GM23338 (cell line): ENCODE measurements around the gene TRAM2. TPM values are rescaled to one million over a fixed set of nuclear protein-coding genes. Genes with fewer than 3 reads are reported as not detected.

Source experiments
- ATAC-seq: fragments of 200-7000 bp; cut with Tn5 transposase; 3 replicates; pipeline ENCODE4 v1.9.1; 2020
- DNase-seq: peaks from one replicate; pipeline ENCODE4 v3.0.0-alpha.2; 2015; ENCODE audit warnings: low spot score
- H2AFZ ChIP-seq: fragments of 200-600 bp; sonication (generic); 2 replicates; pipeline ENCODE4 v1.8.0; 2016; ENCODE audit warnings: antibody characterized with exemption, mild to moderate bottlenecking, moderate library complexity
- H3F3A ChIP-seq: fragments of 200-600 bp; sonication (generic); replicated peaks from 2 replicates; pipeline ENCODE4 v1.8.0; 2017; ENCODE audit warnings: antibody characterized with exemption, mixed run types, low read depth
- H3K27ac ChIP-seq: fragments of 200-600 bp; sonication (generic); 2 replicates; pipeline ENCODE4 v1.6.1; 2016; ENCODE audit warnings: low read depth
- H3K27me3 ChIP-seq: fragments of 200-600 bp; sonication (generic); 2 replicates; pipeline ENCODE4 v1.8.0; 2016; ENCODE audit warnings: mild to moderate bottlenecking, mixed run types, moderate library complexity; ENCODE audit not compliant: insufficient read depth
- H3K36me3 ChIP-seq: fragments of 200-600 bp; sonication (generic); 2 replicates; pipeline ENCODE4 v1.8.0; 2016; ENCODE audit warnings: mild to moderate bottlenecking; ENCODE audit not compliant: insufficient read depth
- H3K4me1 ChIP-seq: fragments of 200-600 bp; sonication (generic); 2 replicates; pipeline ENCODE4 v1.8.0; 2016; ENCODE audit warnings: mild to moderate bottlenecking, moderate library complexity; ENCODE audit not compliant: insufficient read depth
- H3K4me2 ChIP-seq: fragments of 200-600 bp; sonication (generic); 2 replicates; pipeline ENCODE4 v1.7.1; 2017; ENCODE audit warnings: mixed run types
- H3K4me3 ChIP-seq: fragments of 200-600 bp; sonication (generic); 2 replicates; pipeline ENCODE4 v1.6.1; 2016; ENCODE audit warnings: mixed run types
- H3K79me2 ChIP-seq: fragments of 200-600 bp; sonication (generic); replicated peaks from 2 replicates; pipeline ENCODE4 v1.8.0; 2017; ENCODE audit warnings: mild to moderate bottlenecking; ENCODE audit not compliant: insufficient read depth
- H3K9me2 ChIP-seq: fragments of 200-600 bp; sonication (generic); 2 replicates; pipeline ENCODE4 v1.8.0; 2017; ENCODE audit not compliant: insufficient read depth
- H4K20me1 ChIP-seq: fragments of 200-600 bp; sonication (generic); replicated peaks from 2 replicates; pipeline ENCODE4 v1.8.0; 2017; ENCODE audit warnings: mild to moderate bottlenecking; ENCODE audit not compliant: insufficient read depth
- H3K27ac Mint-ChIP-seq: 2 replicates; pipeline ENCODE4 v1.8.0; 2020; ENCODE audit warnings: inconsistent platforms, mild to moderate bottlenecking, moderate library complexity, mixed read lengths
- H3K27me3 Mint-ChIP-seq: 3 replicates; pipeline ENCODE4 v1.8.0; 2022; ENCODE audit warnings: low read depth, mild to moderate bottlenecking, moderate library complexity, mixed read lengths, inconsistent platforms; ENCODE audit not compliant: insufficient read depth, poor library complexity
- H3K36me3 Mint-ChIP-seq: 3 replicates; pipeline ENCODE4 v1.8.0; 2021; ENCODE audit warnings: low read depth, mild to moderate bottlenecking, inconsistent platforms, moderate library complexity, mixed read lengths
- H3K4me1 Mint-ChIP-seq: 3 replicates; pipeline ENCODE4 v1.8.0; 2020; ENCODE audit warnings: mild to moderate bottlenecking, inconsistent platforms, mixed read lengths
- H3K4me3 Mint-ChIP-seq: 3 replicates; pipeline ENCODE4 v1.8.0; 2021; ENCODE audit warnings: moderate library complexity, mild to moderate bottlenecking, inconsistent platforms, mixed read lengths
- H3K9me3 Mint-ChIP-seq: 3 replicates; pipeline ENCODE4 v1.8.0; 2020; ENCODE audit warnings: moderate library complexity, mild to moderate bottlenecking, inconsistent platforms, mixed read lengths
- CREB1 ChIP-seq: fragments of 250-450 bp; sonication (Bioruptor Pico); IDR thresholded peaks from 2 replicates; pipeline ENCODE4 v1.5.0; 2020; ENCODE audit warnings: low read depth, mild to moderate bottlenecking, moderate library complexity
- CTCF ChIP-seq, 2 experiments: fragments of 200-600 bp in 1 of 2; sonication (generic) in 1 of 2; conservative IDR thresholded peaks; 2 replicates each; pipeline versions ENCODE4 v1.5.1 to v1.6.1; 2016 to 2017; ENCODE audit warnings: antibody characterized with exemption in 2 of 2, low read depth in 2 of 2, mild to moderate bottlenecking in 2 of 2, moderate library complexity in 1 of 2
- ETS1 ChIP-seq: IDR thresholded peaks from 2 replicates; pipeline ENCODE4 v1.6.1; 2016; ENCODE audit warnings: antibody characterized with exemption
- EZH2 ChIP-seq: fragments of 200-600 bp; sonication (generic); IDR thresholded peaks from one replicate; pipeline ENCODE4 v1.8.0; 2017; ENCODE audit warnings: antibody characterized with exemption, mild to moderate bottlenecking, low read depth; ENCODE audit not compliant: unreplicated experiment
- JUNB ChIP-seq: IDR thresholded peaks from one replicate; pipeline ENCODE4 v1.6.1; 2016; ENCODE audit warnings: antibody characterized with exemption; ENCODE audit not compliant: unreplicated experiment
- POLR2AphosphoS5 ChIP-seq: IDR thresholded peaks from 2 replicates; pipeline ENCODE4 v1.6.1; 2016; ENCODE audit warnings: antibody characterized with exemption, low read depth
- STAT1 ChIP-seq: IDR thresholded peaks from one replicate; pipeline ENCODE4 v1.6.1; 2016; ENCODE audit warnings: antibody characterized with exemption; ENCODE audit not compliant: unreplicated experiment
- ZNF114 ChIP-seq: fragments of 250-450 bp; sonication (Bioruptor Pico); IDR thresholded peaks from 2 replicates; pipeline ENCODE4 v1.5.0; 2020; ENCODE audit warnings: mild to moderate bottlenecking, moderate library complexity
- ZNF331 ChIP-seq: fragments of 250-450 bp; sonication (Bioruptor Pico); IDR thresholded peaks from 2 replicates; pipeline ENCODE4 v1.5.0; 2020; ENCODE audit warnings: low read depth, mild to moderate bottlenecking, moderate library complexity
- ZNF462 ChIP-seq: fragments of 250-450 bp; sonication (Bioruptor Pico); IDR thresholded peaks from 2 replicates; pipeline ENCODE4 v1.5.0; 2020; ENCODE audit warnings: mild to moderate bottlenecking, moderate library complexity
- polyA plus RNA-seq: library from polyadenylated mRNA; unstranded; fragments of >200 nt; fragmentation: Nextera tagmentation; extraction: Ambion mirVana; gene quantifications from 2 replicates; pipeline ENCODE4 v1.2.1, GENCODE V29; 2016
- total RNA-seq: library from RNA; depleted of rRNA; stranded (reverse); fragments of >200 nt; shearing (Covaris generic); gene quantifications from 2 replicates; pipeline ENCODE4 v1.2.3, GENCODE V29; 2014

The TRAM2 gene
- total and polyA plus RNA-seq, 2 experiments from 2014 or later = 4.0 to 14.0 TPM

GRCh38 chr6:52576054-52576391 is 837 bp downstream of the TRAM2 start (continued):
- TF ChIP-seq ETS1 (no peak), CTCF (conservative IDR thresholded peaks at IDR 0.05; ENCODE audit: low read depth in 2 of 2) (no peak), STAT1 (no peak), JUNB (no peak)

GRCh38 chr6:52575502-52575892 is 1.4 kb downstream of the TRAM2 start:
- peaks cover 54% of the 10 kb centered on the region for H3K4me1 Mint-ChIP-seq
- H3K27ac Mint-ChIP-seq = no peak overlapping the region
- TF ChIP-seq CREB1 (CRISPR knock-in tag) (no peak), ETS1 (no peak), ZNF462 (CRISPR knock-in tag) (no peak), ZNF331 (CRISPR knock-in tag) (no peak), STAT1 (no peak), ZNF114 (CRISPR knock-in tag) (no peak), JUNB (no peak), EZH2 (no peak), CTCF (conservative IDR thresholded peaks at IDR 0.05; ENCODE audit: low read depth in 2 of 2) (no peak), POLR2AphosphoS5 (no peak)

More at GRCh38 chr6:52575502-52575892, 1.4 kb downstream of the TRAM2 start:
- Histone ChIP-seq H4K20me1 (no peaks in the 10 kb centered on the region; the same call in 1 of the 2 replicates), H3K4me3 (peak overlapping the region; percentile 78), H3K9me2 (no peaks in the 10 kb centered on the region), H3K4me2 (peak overlapping the region; percentile 89), H2AFZ (no peak overlapping the region), H3K27ac (no peak overlapping the region), H3K36me3 (no peaks in the 10 kb centered on the region), H3K4me1 (peaks cover 47% of the 10 kb centered on the region), H3K79me2 (peaks cover 52% of the 10 kb centered on the region), H3F3A (peaks cover 6% of the 10 kb centered on the region; the same call in 1 of the 2 replicates), H3K27me3 (no peaks in the 10 kb centered on the region)
- H3K27me3 Mint-ChIP-seq = peaks cover 9% of the 10 kb centered on the region
- DNase-seq (no peak), ATAC-seq (no peak)
- no peaks in the 10 kb centered on the region for H3K9me3 Mint-ChIP-seq
- no peaks in the 10 kb centered on the region; the same call in 2 of the 3 replicates for H3K36me3 Mint-ChIP-seq
- peak overlapping the region; percentile 88 for H3K4me3 Mint-ChIP-seq
